Suprapubic skin (tissue), 4 donors: ENCODE data around the gene KCNK6.

Experiments used
- EP300 ChIP-seq: sonication (generic); formaldehyde crosslinking; IDR thresholded peaks from one replicate; pipeline ENCODE4 v1.6.1; 2017; ENCODE audit warnings: antibody characterized with exemption
- POLR2A ChIP-seq, 2 donors: fragments of 450-650 bp; IDR thresholded peaks; one replicate each; pipeline ENCODE4 v1.6.1; 2017; ENCODE audit warnings: antibody characterized with exemption in 2 of 2, mild to moderate bottlenecking in 2 of 2, moderate library complexity in 2 of 2
- POLR2AphosphoS5 ChIP-seq, 3 donors: sonication (generic); formaldehyde crosslinking; IDR thresholded peaks; one replicate each; pipeline ENCODE4 v1.6.1; 2017; ENCODE audit warnings: antibody characterized with exemption in 3 of 3
- TF ChIP-seq, protein P1 (sequence below), 2 donors: fragments of 200-600 bp in 1 of 2; fragments of 450-650 bp in 1 of 2; sonication (generic) in 1 of 2; IDR thresholded peaks; one replicate each; pipeline ENCODE4 v1.5.1; 2016 to 2019; ENCODE audit warnings: antibody characterized with exemption in 2 of 2, mild to moderate bottlenecking in 1 of 2, moderate library complexity in 1 of 2

DNA sequence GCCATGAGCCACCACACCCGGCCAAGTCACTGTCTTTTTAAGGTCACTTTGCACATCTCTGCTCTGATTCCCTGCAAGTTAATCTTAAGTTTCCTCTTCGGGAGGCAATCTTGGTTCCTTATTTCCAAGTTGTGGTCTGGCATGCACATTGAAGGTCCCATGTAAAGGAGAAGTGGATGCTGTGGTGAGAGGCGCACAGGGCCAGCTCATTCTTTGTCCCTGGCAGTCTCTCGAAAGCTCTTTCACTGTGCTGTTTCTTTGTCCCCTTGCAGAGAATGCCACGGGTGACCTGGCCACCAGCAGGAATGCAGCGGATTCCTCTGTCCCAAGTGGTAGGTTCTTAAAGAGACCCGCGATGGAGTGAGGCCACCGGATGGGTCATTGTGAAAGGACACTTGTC is 32.0 kb upstream of the KCNK6 start:
- no peak for TF ChIP-seq POLR2AphosphoS5 (IDR thresholded peaks at IDR 0.05)
- TF ChIP-seq POLR2A (IDR thresholded peaks at IDR 0.05) = no peak
- TF ChIP-seq, protein P1, sequence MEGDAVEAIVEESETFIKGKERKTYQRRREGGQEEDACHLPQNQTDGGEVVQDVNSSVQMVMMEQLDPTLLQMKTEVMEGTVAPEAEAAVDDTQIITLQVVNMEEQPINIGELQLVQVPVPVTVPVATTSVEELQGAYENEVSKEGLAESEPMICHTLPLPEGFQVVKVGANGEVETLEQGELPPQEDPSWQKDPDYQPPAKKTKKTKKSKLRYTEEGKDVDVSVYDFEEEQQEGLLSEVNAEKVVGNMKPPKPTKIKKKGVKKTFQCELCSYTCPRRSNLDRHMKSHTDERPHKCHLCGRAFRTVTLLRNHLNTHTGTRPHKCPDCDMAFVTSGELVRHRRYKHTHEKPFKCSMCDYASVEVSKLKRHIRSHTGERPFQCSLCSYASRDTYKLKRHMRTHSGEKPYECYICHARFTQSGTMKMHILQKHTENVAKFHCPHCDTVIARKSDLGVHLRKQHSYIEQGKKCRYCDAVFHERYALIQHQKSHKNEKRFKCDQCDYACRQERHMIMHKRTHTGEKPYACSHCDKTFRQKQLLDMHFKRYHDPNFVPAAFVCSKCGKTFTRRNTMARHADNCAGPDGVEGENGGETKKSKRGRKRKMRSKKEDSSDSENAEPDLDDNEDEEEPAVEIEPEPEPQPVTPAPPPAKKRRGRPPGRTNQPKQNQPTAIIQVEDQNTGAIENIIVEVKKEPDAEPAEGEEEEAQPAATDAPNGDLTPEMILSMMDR (IDR thresholded peaks at IDR 0.05) = no peak
- no peak for TF ChIP-seq EP300
